HG02798 (cell line): ENCODE data around the gene CTNNA3.
"Not testable (repeated sequence)": the region's sequence is repeated elsewhere in the genome, so short reads cannot be mapped to it uniquely, and the experiment has no call there.

Source experiments
- ATAC-seq: cut with Tn5 transposase; IDR thresholded peaks from one replicate; pipeline ENCODE4 v1.9.1; 2021; ENCODE audit warnings: mild to moderate bottlenecking; ENCODE audit not compliant: unreplicated experiment, poor library complexity

Gene CTNNA3

DNA sequence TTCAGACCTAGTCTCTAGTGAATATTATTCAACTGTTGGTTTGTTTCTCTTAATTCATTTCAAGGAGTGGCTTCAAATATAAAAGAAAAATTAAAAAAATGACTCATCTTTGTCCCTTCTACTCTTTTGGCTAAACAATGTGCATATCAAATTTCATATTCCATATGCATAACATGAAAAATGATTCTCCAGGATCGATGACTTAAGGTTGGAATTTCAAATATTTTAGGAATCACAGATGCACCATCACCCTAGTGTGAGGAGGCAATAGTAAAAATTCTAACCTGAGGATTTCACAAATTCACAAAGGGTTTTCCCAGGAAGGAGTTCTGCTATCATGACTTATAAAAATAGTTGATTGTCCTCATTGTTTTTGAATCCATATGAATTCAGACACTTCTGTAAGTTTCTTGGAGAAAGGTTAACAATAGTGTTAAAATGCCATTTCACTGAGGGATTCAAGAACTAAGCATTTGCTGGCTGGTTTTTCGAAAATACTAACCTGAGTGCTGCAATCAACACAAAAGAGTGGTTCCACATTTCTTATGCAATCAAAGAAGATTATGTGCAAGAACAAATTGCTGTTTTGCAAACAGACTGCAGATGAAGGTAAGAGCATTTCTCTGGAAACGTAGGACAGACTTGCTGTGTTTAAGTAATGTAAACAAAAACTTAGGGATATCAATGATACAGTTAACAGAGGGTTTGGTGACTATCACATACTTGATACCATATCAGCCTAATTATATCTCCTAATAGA, 1317.7 kb downstream of the CTNNA3 start:
- no peak for ATAC-seq

DNA sequence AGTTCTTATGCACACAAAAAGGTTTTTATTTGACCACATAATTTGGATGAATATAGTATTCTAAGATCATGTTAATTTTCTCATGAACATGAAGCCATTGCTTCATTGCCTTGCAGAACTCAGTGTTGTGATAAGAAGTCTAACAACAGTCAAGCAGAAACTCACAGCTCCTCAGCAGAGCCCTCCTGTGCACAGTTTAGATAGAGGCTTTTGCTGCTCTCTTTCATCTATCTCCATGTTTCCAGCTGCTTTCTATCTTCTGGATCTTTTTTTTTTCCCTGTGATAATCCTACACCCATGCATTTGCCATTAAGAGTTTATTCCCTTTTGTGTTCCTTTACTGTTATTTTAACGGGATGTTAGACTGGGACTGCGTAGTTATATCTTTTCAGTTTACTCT, 1327.8 kb downstream of the CTNNA3 start:
- no peak for ATAC-seq

DNA sequence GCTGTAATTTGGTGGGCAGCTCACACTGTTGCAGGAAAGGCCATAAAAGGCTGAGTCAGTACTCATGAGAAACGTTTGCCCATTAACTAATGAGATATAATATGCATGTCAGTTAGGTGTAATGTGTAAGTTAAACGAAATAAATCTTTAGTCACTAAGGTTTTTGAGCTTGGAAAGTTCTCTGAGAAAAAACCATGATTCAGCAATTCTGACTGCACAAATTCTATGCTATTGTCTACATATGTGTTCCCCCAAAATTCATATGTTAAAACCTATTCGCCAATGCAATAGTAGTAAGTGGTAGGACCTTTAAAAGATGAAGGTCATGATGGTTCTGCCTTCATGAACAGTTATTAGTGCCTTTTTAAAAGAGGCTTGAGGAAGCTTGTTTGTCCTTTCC, 1329.8 kb downstream of the CTNNA3 start:
- ATAC-seq: no peak

DNA sequence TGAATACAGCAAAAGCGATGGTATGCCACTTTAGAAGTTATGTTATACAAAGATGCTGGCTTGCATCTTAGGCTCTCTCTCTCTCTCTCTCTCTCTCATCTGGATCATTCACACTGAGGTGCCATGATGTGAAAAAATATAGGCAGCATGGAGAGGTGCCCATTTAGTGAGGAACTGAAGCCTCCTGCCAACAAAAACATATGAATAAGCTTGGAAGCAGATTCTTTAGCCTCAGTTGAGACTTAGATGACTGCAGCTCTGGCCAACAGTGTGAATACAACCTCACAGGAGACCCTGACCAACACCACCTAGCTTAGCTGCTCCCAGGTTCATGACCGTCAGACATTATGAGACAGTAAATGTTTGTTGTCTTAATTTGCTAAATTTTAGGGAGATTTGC, 1330.3 kb downstream of the CTNNA3 start:
- no peak for ATAC-seq

DNA sequence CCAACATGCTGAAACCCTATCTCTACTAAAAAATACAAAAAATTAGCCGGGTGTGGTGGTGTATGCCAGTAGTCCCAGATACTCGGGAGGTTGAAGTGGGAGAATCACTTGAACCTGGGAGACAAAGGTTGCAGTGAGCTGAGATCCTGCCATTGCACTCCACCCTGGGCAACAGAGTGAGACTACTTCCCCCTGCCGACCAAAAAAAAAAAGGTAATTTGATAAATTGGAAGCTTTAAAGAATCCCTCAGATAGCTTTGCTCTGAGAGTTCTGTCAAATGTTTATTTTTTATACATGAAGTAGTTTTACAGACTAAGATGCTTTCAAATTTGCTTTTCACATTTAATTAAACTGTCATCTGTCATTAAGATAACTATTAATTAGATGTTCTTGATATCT, 1333.5 kb downstream of the CTNNA3 start:
- no peak for ATAC-seq

DNA sequence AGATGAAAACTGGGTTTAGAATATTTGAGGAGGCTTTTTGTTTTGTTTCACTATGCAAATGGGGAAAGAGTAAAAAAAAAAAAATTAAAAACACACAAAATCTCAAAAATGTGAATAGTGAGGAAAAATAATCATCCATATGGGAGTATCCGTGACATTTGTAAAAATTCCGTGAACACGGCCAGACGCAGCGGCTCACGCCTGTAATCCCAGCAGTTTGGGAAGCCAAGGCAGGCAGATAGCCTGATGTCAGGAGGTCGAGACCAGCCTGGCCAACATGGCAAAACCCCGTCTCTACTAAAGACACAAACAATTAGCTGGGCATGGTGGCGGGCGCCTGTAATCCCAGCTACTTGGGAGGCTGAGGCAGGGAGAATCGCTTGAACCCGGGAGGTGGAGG, 1342.2 kb downstream of the CTNNA3 start:
- not testable (repeated sequence) for ATAC-seq

DNA sequence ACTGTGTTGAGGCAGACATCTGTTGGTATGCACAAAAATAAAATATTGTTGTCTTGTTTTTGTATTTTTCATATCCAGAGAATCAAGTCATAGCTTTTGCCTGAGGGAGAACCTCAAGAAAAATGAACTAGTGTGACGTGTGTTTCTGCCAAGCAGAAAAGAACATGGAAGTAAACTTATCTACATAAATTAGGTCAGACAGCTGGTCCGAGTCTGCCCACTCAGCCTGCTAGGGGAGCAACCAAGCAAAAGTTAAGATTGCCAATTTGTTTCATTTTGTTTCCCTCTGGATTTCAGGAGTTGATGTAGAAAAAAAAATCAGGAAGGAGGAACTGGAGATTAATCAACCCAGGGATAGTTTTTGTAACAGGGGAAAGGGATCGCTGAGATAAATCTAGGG, 1342.6 kb downstream of the CTNNA3 start:
- no peak for ATAC-seq

DNA sequence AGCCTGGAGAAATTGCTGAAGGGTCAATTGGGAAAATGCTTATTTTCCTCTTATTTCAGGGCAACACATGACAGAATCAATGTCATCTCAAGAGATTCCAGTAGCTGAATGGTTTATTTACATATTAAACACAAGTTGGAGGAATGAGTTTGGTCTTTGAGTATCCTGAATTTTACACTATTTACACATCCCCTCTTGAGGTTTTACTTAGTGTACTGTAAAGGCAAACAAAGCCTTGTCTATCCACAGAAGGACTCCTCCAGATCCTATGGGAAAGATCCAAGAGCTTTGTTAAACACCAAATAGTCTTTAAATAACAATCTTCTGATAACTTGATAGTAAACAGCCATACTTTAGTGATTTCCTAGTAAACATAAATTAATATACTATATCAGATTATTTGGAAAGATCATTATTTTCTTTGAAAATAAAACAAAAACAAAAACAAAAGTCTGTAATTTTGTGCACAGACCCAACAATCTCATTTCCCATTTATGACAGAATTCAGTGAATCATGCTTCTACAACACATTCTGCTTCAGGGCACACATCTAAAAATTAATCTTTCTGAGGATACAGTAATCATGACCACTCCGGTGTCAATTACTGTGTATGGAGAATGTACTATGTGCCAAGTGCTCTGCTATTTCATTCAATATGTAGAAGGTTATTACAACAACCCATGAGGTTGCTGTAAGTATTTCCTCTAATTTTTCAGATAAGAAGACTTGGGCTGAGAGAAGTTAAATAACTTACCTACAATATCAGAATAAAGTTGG, 1345.2 kb downstream of the CTNNA3 start:
- ATAC-seq: no peak

DNA sequence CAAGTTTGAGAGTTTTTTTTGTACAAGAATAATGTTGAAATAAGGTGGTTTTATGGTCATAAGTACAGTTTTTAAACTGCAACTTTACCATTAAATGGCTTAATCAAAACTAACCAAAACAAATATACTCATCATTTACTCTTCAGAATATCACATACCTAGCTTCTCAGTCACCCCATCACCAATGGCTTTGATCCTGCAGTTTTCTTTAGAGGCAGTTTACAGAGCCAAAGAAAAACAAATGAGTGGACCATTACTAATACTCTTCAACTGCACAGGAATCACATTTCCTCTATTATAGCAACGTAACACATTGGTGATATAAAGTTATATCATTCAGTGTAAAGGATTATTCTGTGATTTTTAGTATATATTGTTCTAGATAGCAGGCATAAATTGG, 1346.3 kb downstream of the CTNNA3 start:
- ATAC-seq: no peak

DNA sequence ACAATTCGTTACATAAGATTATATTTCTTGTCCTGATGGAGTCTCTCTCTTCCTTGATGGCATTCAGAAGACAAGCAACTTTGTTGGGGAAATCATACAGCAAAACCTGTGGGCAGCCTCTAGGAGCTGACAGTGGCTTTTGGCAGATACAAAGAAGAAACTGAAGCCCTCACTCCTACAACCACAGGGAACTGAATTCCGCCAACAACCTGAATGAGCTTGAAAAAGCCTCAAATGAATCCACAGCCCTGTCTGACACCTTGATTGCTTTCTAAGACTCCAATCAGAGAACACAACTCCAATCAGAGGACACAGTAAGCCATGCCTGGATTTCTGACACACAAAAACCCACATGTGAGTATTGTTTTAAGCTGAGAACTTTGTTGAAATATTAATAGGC, 1346.9 kb downstream of the CTNNA3 start:
- no peak for ATAC-seq

DNA sequence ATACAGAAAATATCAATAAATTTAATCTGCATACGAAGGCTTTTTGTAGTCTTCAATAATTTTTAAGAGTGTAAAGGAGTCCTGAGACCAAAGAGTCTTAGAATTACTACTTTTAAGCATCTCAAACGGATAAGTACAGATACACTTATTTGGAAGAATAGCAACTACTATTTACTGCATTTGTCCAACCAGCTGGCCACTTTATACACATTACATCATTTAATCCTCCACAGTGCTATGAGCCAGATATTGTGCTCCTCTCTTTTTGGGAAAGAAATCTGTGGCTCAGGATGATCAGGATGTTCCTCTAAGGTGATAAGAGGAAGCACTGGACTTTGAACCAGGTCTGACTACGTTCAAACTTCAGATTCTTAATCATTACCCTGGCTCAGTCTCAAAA, 1358.8 kb downstream of the CTNNA3 start:
- ATAC-seq: no peak

DNA sequence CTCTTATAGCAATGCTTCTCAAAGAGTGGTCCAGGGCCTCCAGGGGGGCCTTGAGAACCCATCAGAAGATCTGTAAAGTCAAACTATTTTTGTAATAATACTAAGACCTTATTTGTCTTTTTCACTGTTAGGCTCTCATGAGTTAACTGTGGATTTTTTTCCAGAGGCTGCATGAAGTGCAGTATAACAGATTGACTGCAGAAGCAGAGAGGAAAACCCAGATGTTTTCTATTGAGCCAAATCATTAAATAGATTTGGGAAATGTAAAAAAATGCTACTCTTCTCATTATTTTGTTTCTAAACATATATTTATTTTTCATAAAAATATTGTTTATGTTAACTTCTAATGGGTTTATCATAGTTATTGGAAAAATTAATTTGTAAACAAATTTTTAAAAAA, 1359.2 kb downstream of the CTNNA3 start:
- ATAC-seq: no peak

DNA sequence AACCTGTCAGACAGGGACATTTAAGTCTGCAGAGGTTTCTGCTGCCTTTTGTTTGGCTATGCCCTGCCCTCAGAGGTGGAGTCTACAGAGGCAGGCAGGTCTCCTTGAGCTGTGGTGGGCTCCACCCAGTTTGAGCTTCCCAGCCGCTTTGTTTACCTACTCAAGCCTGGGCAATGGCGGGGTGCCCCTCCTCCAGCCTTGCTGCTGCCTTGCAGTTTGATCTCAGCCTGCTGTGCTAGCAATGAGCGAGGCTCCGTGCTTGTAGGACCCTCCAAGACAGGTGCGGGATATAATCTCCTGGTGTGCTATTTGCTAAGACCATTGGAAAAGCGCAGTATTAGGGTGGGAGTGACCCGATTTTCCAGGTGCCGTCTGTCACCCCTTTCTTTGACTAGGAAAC, 1360.2 kb downstream of the CTNNA3 start:
- not testable (repeated sequence) for ATAC-seq

DNA sequence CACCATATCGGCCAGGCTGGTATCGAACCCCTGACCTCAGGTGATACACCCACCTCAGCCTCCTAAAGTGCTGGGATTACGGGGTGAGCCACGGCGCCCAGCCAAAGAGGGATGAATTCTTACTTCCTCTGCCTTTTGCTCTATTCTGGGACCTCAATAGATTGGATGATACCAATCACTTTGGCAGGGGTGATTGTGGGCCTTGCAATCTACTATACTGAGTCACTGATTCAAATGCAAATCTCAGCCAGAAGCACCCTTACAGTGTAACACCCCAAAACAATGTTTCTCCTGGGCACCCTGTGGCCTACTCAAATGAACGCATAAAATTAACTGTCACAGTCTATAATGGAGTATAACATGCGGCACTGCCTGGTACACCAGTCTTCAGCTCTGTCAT, 1366.8 kb downstream of the CTNNA3 start:
- no peak for ATAC-seq

DNA sequence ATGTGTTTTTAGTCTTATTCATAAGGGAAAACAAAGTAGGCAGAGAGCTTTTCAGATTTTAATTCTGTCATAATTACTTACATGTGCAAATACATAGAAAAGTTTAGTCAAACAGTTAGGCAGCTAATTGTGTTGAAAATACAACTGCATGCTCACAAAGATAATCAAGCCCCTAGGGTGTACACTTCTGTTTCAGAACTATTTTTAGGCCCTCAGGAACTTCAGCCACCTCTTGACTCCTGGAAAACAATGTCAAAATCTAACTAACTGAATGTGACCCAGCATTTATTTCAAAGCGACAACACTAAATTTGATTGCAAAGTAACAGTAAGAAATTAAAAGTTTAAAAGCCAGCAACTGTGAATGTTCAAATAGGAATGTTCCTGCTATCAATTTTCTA, 1369.1 kb downstream of the CTNNA3 start:
- ATAC-seq: no peak

DNA sequence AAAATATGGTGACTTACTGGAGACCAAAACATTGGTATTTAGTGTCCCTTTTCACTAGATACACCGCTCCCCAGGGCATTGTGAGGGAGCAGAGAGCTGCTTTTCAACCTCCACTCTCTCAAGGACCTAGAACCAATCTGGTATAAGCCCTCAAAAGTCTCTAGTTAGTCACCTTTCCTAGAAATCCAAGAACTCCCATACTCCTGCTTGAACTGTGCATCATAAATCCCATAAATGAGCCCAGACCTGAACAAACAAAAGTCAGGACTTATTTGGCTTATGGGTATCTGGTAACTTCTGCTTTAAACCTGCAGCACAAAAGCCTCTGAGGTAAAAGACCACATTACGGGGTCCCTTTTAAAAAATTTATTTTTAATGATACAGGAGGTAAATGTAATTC, 1373.2 kb downstream of the CTNNA3 start:
- ATAC-seq: no peak

DNA sequence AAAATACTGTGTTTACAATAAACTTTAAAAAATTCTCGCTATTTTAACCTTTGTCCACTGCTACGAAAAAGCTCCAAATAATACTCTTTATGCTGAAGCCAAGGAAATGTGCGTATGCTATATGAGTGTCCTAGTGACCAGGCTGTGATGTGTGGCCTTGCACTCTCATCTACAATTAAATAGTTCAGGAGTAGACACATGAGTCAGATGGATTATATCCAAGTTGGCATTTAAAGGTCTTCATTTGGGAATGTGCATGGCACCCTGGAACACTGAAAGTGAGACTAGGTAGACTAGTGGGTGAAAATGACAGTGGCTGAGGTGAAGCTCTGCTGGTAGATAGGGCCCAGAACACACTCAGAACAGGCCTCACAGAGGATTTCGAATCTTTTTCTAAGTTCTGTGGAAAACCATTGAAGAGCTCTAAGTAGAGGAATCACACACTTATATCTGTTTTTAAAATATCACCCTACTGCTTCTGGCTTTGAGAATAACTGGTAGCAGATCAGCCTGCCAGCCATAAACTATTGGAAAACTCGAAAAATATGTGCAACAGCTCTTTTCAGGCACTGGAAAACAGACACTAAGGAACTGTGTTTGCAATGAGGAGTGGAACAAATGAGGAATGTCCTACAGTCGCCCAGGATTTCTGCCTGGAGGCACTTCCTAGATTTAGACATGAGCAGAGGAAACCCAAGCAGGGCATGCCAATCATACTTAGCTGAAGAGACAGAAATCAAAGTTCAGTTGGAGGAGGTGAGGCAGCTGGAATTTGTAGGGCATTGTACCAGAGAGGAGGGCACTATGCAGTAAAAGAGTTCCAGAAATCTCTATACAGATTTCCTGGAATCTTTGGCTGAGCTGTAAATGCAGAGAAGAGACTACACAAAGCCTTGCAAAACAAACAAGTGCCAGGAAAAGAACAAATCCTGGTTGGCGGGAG, 1374.0 kb downstream of the CTNNA3 start:
- no peak for ATAC-seq

DNA sequence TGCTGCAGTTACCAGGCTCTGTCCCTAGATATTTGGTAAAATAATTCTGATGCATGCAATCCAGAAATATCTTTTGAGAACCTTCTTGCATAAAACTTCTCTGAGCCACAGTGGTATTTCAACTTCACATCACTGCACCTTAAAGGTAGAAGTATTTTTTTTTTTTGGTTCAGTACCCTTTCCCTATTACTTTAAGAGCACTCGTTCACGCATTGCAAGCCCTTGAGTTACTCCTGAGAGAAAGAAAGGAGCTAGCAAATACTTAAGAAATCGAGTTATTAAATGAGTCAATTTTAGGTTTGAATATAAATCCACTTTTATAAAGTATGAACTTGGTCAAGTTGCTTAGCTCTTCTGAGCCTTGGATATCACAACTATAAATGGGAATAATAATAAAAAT, 1377.2 kb downstream of the CTNNA3 start:
- ATAC-seq: no peak

DNA sequence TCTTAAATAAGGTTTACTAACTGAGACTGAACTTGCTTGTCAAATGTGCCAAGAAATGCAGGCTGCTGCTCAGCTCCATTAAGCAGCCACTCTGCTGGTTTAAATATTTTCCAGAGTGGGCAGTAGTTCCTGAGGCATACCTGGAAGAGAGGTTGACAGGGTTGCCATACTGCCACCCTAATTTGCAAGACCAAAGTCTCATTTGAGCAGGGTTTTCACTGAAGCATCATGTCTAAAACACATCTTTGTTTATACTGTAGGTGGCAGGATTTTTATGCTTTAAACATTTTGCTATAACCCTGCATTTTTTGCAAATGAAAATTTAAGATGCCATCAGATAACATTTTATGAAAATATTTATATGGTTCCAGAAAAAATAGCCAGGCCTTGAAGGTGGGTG, 1388.2 kb downstream of the CTNNA3 start:
- ATAC-seq: no peak

DNA sequence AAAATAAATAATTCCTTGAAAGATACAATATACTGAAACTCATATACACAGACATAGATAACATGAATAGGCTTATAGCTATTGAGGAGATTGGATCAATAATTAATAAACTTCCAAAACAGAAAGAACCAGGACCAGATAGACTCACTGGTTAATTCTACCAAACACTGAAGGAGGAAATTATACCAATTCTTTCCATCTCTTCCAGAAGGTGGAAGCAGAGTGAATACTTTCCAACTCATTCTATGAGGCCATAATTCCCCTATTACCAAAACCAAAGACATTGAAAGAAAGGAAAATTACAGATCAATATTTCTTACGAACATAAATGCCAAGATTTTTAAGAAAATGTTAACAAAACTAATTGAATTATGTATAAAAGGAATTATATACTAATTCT, 1394.9 kb downstream of the CTNNA3 start:
- no peak for ATAC-seq

DNA sequence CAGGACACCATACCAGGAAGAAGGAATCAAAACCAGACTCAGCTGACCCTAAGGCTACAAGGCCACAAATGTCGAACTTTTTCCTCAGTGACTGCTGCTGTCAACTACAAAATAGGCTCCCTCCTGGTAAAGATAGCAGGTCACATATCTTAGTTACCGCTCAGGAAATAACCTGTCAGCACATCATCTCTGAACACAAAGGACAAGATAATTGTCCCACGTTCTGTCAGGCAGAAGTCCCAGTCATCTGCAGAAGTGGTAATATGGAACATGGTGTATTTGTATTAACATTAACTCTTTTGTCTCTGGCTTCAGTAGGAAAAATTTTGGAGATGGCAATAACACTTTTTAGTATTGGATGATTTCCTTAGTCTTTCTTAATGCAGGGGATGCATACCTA, 1400.4 kb downstream of the CTNNA3 start:
- ATAC-seq: no peak
